ENCODE results near the gene MCL1.

DNA sequence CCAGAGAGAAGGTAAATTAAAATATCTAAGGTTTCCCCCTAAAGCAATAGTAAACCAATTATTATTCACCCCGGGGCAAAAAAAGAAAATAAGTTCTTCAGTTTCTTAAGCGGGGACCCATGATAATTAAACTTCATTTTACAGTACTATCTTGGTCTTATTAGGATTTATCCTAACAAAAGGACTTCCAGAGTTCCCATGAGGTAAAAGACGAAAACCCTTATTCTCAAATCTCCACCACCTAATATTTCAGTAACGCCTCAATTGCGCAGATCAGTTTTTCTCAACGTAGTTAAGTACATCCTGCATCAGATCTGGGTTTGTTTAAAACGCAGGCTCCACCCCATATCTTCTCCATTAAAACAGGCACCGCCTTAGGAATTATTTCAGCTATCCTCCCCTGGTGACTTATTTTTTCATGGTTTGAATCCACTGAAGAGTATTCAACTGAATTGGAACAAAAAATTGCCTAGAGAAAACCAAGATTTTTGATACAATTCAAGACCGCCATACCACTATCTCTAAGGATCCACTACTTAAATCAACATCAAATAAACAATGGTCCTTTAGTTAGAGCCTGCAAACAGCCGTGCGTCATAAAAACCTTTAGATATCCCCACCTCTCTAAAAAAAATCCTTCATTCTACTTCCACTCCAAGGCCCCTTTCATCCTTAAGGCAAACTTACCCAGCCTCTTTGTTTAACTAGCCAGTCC, 1.7 kb downstream of the MCL1 start:
- TF ChIP-seq SMARCC2 (IDR thresholded peaks at IDR 0.05) = no peak
- TF ChIP-seq, protein P1, sequence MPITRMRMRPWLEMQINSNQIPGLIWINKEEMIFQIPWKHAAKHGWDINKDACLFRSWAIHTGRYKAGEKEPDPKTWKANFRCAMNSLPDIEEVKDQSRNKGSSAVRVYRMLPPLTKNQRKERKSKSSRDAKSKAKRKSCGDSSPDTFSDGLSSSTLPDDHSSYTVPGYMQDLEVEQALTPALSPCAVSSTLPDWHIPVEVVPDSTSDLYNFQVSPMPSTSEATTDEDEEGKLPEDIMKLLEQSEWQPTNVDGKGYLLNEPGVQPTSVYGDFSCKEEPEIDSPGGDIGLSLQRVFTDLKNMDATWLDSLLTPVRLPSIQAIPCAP (CRISPR knock-in tag; IDR thresholded peaks at IDR 0.05; ENCODE audit: low read depth) = no peak
- TF ChIP-seq POLR2AphosphoS5 (IDR thresholded peaks at IDR 0.05; ENCODE audit: low read depth, low read length) = no peak
